ENCODE data around the gene XPO4.
"Not testable (repeated sequence)": the region's sequence is repeated elsewhere in the genome, so short reads cannot be mapped to it uniquely, and the experiment has no call there.

The XPO4 gene

DNA sequence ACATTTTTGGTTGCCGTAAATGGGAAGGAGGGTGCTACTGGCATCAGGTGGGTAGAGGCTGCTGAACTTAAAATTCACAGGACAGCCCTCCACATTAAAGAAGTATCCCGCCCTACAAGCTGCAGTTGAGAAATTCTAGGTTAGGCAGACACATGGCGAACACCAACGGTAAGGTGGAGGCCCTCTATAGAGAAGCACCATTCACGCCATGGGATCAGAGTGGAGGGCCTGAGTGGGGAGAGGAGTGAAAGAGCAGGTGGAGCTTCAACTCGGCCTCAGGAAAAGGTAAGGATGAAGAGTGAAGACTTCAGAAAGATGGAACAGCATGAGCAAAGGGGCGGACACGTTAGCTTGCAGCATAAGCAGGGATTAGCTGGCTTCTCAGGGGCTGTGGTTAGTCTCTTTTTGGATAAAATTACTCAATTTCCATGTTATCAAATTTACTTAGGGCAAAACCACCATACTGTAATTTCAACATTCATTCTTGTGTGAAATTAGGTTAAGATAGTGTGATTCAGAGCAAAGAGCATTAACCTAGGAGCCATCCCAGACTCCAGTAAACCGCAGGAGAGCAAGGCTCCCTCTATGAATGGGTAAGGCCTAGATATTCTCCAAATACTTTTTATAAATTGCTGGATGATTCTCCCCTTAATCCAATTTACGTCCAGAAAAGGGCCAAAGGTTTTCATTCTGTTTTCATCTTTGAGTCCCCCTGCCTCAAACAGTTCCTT lies 130.0 kb downstream of the XPO4 start:
- Mint-ChIP-seq H3K4me1 (ENCODE audit: low read depth) (peaks cover 60% of the 10 kb centered on the region), H3K9me3 (peaks cover 21% of the 10 kb centered on the region), H3K36me3 (ENCODE audit: low read depth) (peaks cover 80% of the 10 kb centered on the region), H3K27ac (peak overlapping the region; percentile 99), H3K27me3 (no peaks in the 10 kb centered on the region), H3K4me3 (peak overlapping the region; percentile 94)

DNA sequence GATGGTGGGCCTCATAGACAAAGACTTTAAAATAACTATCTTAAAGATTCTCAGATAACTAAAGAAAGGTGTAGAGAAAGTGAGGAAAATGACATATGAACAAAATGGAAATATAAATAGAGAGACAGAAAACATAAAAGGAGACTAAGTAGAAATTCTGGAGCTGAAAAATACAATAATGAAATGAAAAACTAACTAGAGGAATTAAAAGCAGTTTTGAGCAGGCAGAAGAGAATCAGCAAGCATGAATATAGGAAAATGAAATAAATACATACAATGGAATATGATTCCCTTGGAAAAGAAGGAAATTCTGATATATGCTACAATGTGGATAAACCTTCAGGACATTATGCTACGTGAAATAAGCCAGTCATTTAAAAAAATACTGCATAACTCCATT lies 132.7 kb downstream of the XPO4 start:
- peaks cover 52% of the 10 kb centered on the region for H3K4me1 Mint-ChIP-seq (ENCODE audit: low read depth)
- peaks cover 25% of the 10 kb centered on the region for H3K9me3 Mint-ChIP-seq
- H3K36me3 Mint-ChIP-seq (ENCODE audit: low read depth) = peaks cover 71% of the 10 kb centered on the region
- peak overlapping the region; percentile 29 for H3K27ac Mint-ChIP-seq
- H3K4me3 Mint-ChIP-seq = peak overlapping the region; percentile 4
- H3K27me3 Mint-ChIP-seq = no peaks in the 10 kb centered on the region

DNA sequence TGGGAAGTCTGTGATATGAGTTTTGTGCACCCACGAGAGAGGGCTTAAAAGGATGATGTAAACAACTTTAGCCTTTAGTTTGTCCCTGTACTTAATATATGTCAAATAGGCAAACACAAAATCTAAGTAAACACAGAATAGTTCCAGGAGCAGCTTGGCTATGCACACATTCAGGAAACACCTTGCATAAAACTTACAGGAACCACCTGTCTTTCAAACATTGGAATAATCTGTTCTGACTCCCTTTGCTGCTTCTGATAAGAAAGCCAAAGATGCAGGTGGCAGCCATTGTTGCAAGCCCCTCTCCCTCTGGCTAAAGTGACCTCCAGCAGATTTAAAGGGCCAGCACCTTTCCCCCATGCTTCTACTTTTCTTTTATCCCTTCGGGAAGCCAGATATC lies 133.5 kb downstream of the XPO4 start:
- no peaks in the 10 kb centered on the region for H3K27me3 Mint-ChIP-seq
- peaks cover 68% of the 10 kb centered on the region for H3K36me3 Mint-ChIP-seq (ENCODE audit: low read depth)

DNA sequence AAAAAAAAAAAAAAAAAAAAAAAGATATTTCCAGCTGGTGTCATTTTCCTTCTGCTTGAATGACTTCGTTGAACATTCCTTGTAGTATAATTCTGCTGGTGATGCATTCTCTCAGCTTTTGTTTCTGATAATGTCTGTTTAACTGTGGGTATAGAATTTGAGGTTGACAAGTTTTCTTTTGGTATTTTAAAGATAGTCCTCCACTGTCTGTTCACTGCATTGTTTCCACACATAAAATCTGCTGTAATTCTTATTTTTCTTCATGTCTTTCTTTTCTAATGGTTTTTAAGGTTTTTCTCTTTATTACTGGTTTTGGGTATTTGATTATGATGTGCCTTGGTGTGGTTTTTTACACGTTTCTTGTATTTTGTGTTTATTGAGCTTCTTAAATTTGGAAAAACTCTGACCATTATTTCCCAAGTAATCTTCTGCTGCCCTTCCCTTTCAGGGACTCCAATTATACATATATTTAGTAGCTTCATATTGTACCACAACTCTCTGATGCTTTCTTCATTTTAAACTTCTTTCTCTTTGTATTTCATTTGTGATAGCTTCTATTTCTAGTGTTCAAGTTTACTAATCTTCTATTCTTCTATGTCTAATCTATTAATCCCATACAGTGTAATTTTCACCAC lies 135.1 kb downstream of the XPO4 start:
- Mint-ChIP-seq H3K4me1 (ENCODE audit: low read depth) (peaks cover 32% of the 10 kb centered on the region), H3K27ac (no peak overlapping the region), H3K27me3 (no peaks in the 10 kb centered on the region), H3K4me3 (no peak overlapping the region), H3K9me3 (peaks cover 25% of the 10 kb centered on the region), H3K36me3 (ENCODE audit: low read depth) (peaks cover 59% of the 10 kb centered on the region)

More for the DNA sequence above, 133.5 kb downstream of the XPO4 start:
- Mint-ChIP-seq H3K4me3 (no peak overlapping the region), H3K9me3 (peaks cover 25% of the 10 kb centered on the region), H3K27ac (no peak overlapping the region), H3K4me1 (ENCODE audit: low read depth) (peaks cover 45% of the 10 kb centered on the region)

DNA sequence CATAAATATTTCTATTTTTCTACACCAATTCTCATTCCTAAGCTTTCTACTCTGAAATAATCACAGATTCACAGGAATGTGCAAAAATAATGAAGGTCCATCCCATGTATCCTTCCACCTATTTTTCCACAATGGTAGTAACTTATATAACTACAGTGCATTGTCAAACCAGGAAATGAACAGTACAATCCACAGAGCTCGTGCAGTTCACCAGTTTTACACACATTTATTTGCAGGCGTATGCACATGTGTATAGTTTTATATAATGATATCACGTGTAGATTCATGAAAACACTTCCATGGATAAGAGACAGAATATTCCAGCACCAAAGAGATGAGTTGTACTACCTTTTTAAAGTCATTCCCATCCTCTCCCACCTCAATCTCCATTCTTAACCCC lies 141.7 kb downstream of the XPO4 start:
- Mint-ChIP-seq H3K4me3 (no peak overlapping the region), H3K9me3 (peaks cover 4% of the 10 kb centered on the region), H3K27me3 (no peaks in the 10 kb centered on the region), H3K4me1 (ENCODE audit: low read depth) (no peaks in the 10 kb centered on the region), H3K27ac (no peak overlapping the region), H3K36me3 (ENCODE audit: low read depth) (peaks cover 26% of the 10 kb centered on the region)

DNA sequence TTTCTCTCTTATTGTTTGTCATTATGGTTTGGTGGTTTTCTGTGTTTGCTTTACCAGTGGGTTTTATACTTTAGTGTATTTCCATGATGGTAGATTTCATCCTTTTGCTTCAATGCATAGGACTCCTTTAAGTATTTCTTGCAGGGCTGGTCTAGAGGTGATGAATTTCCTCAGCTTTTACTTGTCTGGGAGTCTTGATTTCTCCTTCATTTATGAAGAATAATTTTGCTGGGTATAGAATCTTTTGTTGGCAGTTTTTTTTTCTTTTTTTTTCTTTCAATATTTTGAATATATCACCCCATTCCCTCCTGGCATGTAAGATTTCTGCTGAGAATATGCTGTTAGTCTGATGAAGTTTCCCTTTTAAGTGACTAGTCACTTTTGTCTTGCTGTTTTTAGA lies 148.5 kb downstream of the XPO4 start:
- no peak overlapping the region for H3K4me3 Mint-ChIP-seq
- H3K4me1 Mint-ChIP-seq (ENCODE audit: low read depth) = no peaks in the 10 kb centered on the region
- no peaks in the 10 kb centered on the region for H3K27me3 Mint-ChIP-seq
- peaks cover 40% of the 10 kb centered on the region for H3K9me3 Mint-ChIP-seq
- peaks cover 65% of the 10 kb centered on the region for H3K36me3 Mint-ChIP-seq (ENCODE audit: low read depth)
- no peak overlapping the region for H3K27ac Mint-ChIP-seq

DNA sequence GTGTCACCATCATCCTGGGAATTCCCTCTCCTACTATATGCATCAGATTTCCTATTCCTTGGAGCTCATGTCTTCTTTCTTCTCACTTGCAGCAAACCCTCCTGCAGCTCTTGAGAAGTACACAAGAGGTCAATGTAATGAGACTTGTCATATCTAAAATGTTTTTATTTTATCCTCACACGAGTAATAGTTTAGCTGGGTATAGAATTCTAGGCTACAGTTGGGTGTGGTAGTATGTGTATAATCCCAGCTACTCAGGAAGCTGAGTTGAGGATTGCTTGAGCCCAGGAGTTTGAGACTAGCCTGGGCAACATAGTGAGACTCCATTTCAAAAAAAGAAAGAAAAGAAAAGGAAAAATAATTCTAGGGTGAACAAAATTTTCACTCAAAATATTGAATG lies 153.2 kb downstream of the XPO4 start:
- Mint-ChIP-seq H3K36me3 (ENCODE audit: low read depth) (peaks cover 60% of the 10 kb centered on the region), H3K9me3 (peaks cover 44% of the 10 kb centered on the region), H3K4me3 (no peak overlapping the region)

DNA sequence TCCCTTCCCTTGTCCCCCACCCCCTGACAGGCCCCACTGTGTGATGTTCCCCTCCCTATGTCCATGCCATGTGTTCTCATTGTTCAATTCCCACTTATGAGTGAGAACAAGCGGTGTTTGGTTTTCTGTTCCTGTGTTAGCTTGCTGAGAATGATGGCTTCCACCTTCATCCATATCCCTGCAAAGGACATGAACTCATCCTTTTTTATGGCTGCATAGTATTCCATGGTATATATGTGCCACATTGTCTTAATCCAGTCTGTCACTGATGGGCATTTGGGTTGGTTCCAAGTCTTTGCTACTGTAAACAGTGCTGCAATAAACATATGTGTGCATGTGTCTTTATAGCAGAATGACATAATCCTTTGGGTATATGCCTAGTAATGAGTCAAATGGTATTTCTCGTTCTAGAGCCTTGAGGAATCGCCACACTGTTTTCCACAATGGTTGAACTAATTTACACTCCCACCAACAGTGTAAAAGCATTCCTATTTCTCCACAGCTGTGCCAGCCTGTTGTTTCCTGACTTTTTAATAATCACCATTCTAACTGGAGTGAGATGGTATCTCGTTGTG lies 158.6 kb downstream of the XPO4 start:
- H3K4me3 Mint-ChIP-seq; H3K9me3 Mint-ChIP-seq; H3K27me3 Mint-ChIP-seq; H3K4me1 Mint-ChIP-seq (ENCODE audit: low read depth); H3K27ac Mint-ChIP-seq: not testable (repeated sequence)
- H3K36me3 Mint-ChIP-seq (ENCODE audit: low read depth) = peaks cover 40% of the 10 kb centered on the region

More for the DNA sequence above, 153.2 kb downstream of the XPO4 start:
- no peak overlapping the region for H3K27ac Mint-ChIP-seq
- H3K4me1 Mint-ChIP-seq (ENCODE audit: low read depth) = no peaks in the 10 kb centered on the region
- no peaks in the 10 kb centered on the region for H3K27me3 Mint-ChIP-seq

DNA sequence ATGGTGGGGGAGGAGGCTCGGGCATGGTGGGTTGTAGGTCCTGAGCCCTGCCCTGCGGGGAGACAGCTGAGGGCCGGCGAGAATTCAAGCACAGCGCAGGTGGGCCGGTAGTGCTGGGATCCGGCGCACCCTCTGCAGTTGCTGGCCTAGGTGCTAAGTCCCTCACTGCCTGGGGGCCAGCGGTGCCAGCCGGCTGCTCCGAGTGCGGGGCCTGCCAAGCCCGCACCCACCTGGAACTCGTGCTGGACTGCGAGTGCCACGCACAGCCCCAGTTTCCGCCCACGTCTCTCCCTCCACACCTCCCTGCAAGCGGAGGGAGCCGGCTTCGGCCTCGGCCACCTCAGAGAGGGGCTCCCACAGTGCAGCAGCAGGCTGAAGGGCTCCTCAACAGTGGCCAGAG lies 162.5 kb downstream of the XPO4 start:
- Mint-ChIP-seq H3K9me3 (no peaks in the 10 kb centered on the region), H3K36me3 (ENCODE audit: low read depth) (peaks cover 24% of the 10 kb centered on the region), H3K4me3 (no peak overlapping the region), H3K4me1 (ENCODE audit: low read depth) (no peaks in the 10 kb centered on the region), H3K27ac (no peak overlapping the region), H3K27me3 (no peaks in the 10 kb centered on the region)

DNA sequence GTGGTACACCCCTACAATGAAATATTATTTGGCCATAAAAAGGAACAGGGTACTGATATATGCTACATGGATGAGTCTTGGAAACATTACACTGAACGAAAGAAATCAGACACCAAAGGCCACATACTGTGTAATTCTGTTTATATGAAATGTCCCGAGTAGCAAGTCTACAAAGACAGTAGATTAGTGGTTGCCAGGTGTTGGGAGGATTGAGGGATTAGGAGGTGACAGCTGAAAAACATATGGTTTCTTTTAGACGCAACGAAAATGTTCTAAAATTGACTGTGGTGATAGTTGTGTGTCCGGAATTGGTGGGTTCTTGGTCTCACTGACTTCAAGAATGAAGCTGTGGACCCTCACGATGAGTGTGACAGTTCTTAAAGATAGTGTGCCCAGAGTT lies 163.9 kb downstream of the XPO4 start:
- Mint-ChIP-seq H3K27me3 (no peaks in the 10 kb centered on the region), H3K27ac (no peak overlapping the region), H3K4me3 (no peak overlapping the region), H3K4me1 (ENCODE audit: low read depth) (no peaks in the 10 kb centered on the region), H3K9me3 (no peaks in the 10 kb centered on the region), H3K36me3 (ENCODE audit: low read depth) (peaks cover 17% of the 10 kb centered on the region)

DNA sequence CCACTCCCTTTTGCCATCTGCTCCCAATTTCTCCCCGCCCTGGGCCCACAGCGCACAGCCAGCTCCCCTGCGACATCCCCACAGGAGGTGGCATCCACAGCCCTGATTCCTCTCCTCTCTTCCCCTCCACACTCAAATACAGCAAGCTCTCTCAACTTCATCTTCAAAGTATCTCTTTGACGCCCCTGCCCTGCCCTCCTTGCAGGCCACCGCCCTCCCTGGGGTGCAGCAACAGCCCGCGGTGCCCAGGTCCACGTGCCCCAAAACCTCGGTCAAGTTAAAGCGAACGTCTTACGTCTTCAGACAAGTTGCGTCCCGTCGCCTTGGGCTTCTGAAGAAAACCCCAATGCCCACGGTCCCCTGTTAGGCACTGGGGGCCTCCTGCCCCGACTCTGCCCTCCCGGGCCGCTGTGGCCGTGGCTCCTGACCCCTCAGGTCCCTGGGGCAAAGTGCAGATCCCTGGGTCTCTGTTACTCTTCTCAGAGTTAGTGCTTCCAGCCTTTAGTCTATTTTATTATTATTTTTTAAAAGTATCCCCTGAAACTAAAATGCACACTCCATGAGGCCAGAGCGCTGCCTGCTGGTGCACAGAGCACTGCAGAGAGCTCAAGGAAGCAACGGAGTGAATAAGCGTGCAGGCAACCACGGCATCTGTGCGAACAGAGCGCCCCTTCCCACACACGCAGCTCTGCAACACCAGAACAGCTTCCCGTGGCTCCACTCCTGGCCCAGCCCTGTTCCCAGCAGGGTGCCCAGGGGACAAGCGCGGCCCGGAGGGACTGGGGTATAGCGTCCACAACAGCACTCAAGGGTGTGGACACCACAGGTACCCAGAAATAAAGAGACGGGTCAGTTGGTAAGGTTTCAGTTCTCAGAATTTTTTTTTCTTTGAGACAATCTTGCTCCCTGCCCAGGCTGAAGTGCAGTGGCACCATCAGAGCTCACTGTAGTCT lies 172.6 kb downstream of the XPO4 start:
- Mint-ChIP-seq H3K36me3 (ENCODE audit: low read depth) (peaks cover 21% of the 10 kb centered on the region), H3K27me3 (no peaks in the 10 kb centered on the region), H3K9me3 (no peaks in the 10 kb centered on the region), H3K27ac (no peak overlapping the region), H3K4me3 (no peak overlapping the region), H3K4me1 (ENCODE audit: low read depth) (no peaks in the 10 kb centered on the region)

DNA sequence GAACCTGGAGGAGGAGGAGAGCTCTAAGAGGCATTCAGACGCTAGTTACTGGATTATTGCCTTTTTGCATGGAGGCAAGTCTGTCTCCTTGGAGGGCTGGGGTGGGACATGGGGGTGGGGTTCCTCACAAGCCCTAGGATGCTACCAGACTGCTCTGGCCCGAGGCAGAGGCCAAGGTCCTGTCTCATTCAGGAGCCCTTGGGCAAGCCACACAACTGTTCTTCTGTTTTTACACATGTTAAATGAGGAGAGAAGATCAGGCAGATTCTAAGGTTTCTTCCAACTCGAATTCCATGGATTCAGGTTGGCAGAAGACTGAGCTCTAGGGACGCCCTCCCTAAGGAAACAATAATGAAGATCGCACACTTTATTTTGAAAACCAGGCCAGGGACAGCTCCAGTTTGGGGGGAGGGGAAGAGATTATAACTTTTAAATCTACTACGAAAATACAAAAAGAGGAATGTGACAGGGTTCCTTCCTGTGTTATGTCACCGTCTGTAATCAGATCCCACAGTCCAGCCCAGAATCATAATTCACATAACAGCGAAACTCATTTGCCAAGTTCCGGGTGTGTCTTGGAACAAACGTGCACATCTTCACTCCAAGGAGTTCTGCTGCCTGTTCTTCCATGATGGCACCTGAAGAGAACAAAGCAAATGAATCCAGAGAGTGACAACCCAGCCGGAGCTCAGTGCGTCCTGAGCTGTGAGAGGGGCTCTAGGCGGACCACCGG lies 173.8 kb downstream of the XPO4 start:
- H3K36me3 Mint-ChIP-seq (ENCODE audit: low read depth) = peaks cover 21% of the 10 kb centered on the region
- no peaks in the 10 kb centered on the region for H3K4me1 Mint-ChIP-seq (ENCODE audit: low read depth)
- no peak overlapping the region for H3K27ac Mint-ChIP-seq
- H3K4me3 Mint-ChIP-seq = no peak overlapping the region
- no peaks in the 10 kb centered on the region for H3K9me3 Mint-ChIP-seq
- H3K27me3 Mint-ChIP-seq = no peaks in the 10 kb centered on the region

DNA sequence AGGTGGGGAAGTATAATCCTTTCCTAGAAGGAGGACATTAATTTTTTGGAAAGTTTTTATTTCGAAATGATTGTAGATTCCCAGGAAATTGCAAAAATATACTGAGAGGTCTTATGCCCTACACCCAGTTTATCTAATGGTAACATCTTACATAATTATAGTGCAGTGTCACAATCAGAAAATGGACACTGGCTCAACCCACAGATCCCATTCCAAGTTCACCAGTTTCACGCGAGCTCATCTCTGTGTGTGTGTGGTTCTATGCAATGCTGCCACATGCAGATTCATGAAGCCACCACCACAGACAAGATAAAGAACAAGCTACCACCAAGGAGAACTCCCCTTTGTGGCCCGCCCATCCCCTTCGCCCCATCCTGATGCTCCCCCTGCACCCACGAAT lies 174.7 kb downstream of the XPO4 start:
- Mint-ChIP-seq H3K9me3 (no peaks in the 10 kb centered on the region), H3K27me3 (peaks cover 4% of the 10 kb centered on the region), H3K36me3 (ENCODE audit: low read depth) (peaks cover 21% of the 10 kb centered on the region), H3K4me1 (ENCODE audit: low read depth) (peaks cover 2% of the 10 kb centered on the region), H3K4me3 (no peak overlapping the region), H3K27ac (no peak overlapping the region)
